ENCODE measurements around the gene UBL4A. TPM values are rescaled to one million over a fixed set of nuclear protein-coding genes. Genes with fewer than 3 reads are reported as not detected.

The UBL4A gene
- total RNA-seq, 2 donors from 2014 or later, result 29.1 to 35.9 TPM

DNA sequence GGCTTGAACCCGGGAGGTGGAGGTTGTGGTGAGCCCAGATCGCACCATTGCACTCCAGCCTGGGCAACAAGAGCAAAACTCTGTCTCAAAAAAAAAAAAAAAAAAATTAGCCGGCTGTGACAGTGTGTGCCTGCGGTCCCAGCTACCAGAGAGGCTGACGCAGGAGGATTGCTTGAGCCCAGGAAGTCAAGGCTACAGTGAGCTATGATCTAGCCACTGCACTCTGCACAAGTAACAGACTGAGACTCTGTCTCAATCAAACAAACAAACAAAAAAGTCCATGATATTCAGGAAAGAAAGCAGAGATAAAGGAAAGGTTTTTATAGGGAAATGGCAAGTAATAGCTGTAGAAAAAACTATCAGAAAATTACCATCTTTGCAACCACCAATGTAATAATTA is 5.2 kb downstream of the UBL4A start:
- Mint-ChIP-seq H3K4me1 (no peaks in the 10 kb centered on the region), H3K27ac (no peak overlapping the region), H3K4me3 (no peak overlapping the region), H3K36me3 (ENCODE audit: low read depth) (no peaks in the 10 kb centered on the region), H3K27me3 (ENCODE audit: insufficient read depth) (no peaks in the 10 kb centered on the region), H3K9me3 (peaks cover 71% of the 10 kb centered on the region)
- H3K9me3 ChIP-seq (ENCODE audit: control insufficient read depth, low read length), result no peaks in the 10 kb centered on the region
- H3K4me3 ChIP-seq (ENCODE audit: low read length), result no peak overlapping the region
- no peaks in the 10 kb centered on the region for H3K4me1 ChIP-seq (ENCODE audit: control insufficient read depth, insufficient read depth, low read length)
- DNase-seq, result no peak
- TF ChIP-seq, protein P1, sequence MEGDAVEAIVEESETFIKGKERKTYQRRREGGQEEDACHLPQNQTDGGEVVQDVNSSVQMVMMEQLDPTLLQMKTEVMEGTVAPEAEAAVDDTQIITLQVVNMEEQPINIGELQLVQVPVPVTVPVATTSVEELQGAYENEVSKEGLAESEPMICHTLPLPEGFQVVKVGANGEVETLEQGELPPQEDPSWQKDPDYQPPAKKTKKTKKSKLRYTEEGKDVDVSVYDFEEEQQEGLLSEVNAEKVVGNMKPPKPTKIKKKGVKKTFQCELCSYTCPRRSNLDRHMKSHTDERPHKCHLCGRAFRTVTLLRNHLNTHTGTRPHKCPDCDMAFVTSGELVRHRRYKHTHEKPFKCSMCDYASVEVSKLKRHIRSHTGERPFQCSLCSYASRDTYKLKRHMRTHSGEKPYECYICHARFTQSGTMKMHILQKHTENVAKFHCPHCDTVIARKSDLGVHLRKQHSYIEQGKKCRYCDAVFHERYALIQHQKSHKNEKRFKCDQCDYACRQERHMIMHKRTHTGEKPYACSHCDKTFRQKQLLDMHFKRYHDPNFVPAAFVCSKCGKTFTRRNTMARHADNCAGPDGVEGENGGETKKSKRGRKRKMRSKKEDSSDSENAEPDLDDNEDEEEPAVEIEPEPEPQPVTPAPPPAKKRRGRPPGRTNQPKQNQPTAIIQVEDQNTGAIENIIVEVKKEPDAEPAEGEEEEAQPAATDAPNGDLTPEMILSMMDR (conservative IDR thresholded peaks at IDR 0.05), result no peak
- no peak overlapping the region for H3K27ac ChIP-seq (ENCODE audit: low read depth, low read length)
- H3K36me3 ChIP-seq (ENCODE audit: control insufficient read depth, insufficient read depth, low read length), result peaks cover 4% of the 10 kb centered on the region
- 94% methylated on average over 4 of the region's 5 CpGs; no CpG with 5 or more reads in 1 of the 2 experiments for WGBS, 2 experiments (ENCODE audit: insufficient coverage in 1 of 2, insufficient read length in 1 of 2)
- no peak overlapping the region for H3K9ac ChIP-seq (ENCODE audit: extremely low read depth, low read length, poor library complexity, severe bottlenecking)
- no peaks in the 10 kb centered on the region for H3K27me3 ChIP-seq (ENCODE audit: control insufficient read depth, insufficient read depth, low read length, poor library complexity, severe bottlenecking)

DNA sequence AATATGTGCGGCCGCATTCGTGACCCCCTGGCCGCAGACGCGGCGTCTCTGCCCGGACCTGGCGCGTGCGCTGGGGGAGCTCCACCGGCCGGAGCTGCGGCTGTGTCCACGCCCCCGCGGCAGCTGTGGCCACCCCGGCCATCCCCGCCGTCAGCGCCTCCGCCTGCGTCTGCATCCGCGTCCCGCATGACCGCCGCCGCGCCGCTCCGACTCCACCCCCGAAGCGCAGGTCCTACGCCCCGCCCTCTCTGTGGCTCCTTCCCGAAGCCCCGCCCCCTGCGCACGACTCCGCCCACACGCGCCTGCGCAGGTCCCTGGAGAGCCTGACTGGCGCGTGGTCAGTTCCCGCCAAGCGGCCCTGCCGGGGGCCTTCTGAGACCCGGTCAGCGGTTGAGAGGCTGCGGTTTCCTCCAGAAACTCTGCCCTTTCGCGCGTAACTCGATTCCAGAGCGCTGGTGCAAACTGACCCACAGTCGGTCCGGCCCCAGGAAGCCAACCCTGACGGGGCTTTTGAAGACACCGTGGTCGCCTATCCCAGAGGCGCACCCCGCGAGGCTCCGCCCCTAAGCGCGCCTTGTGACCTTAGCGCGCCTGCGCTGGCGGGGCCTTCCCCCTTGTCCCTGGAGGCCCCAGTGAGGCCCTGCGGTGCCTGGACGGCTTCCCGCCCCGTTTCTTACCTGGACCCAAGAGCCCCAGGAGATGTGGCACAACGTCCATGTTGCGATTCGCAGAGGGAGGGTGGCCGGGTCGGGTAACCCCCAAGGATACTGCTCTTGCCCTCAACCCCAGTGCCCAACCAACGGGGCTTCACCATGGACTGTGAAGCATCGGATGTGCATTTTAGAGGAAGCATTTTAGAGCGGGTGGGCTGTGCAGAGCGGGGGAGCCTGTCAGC is 7.4 kb downstream of the UBL4A start, which contains the start of gene LAGE3:
Gene LAGE3, minus strand, starts transcription at position 554 of the 895 bp plus-strand sequence. Its CDS starts 366 bp downstream, at position 188.
- Histone ChIP-seq H3K9me3 (ENCODE audit: control insufficient read depth, low read length) (no peaks in the 10 kb centered on the region), H3K4me3 (ENCODE audit: low read length) (peak within 1 kb of the TSS; percentile 77), H3K36me3 (ENCODE audit: control insufficient read depth, insufficient read depth, low read length) (no peaks in the 10 kb centered on the region), H3K4me1 (ENCODE audit: control insufficient read depth, insufficient read depth, low read length) (no peaks in the 10 kb centered on the region), H3K9ac (ENCODE audit: extremely low read depth, low read length, poor library complexity, severe bottlenecking) (peak within 1 kb of the TSS; percentile 25), H3K27me3 (ENCODE audit: control insufficient read depth, insufficient read depth, low read length, poor library complexity, severe bottlenecking) (no peaks in the 10 kb centered on the region), H3K27ac (ENCODE audit: low read depth, low read length) (no peak within 1 kb of the TSS)
- TF ChIP-seq, protein P1 (conservative IDR thresholded peaks at IDR 0.05), result no peak
- Mint-ChIP-seq H3K36me3 (ENCODE audit: low read depth) (peaks cover 9% of the 10 kb centered on the region), H3K4me3 (peak within 1 kb of the TSS; percentile 71), H3K27ac (peak within 1 kb of the TSS; percentile 48), H3K4me1 (no peaks in the 10 kb centered on the region), H3K9me3 (peaks cover 67% of the 10 kb centered on the region), H3K27me3 (ENCODE audit: insufficient read depth) (no peaks in the 10 kb centered on the region)
- DNase-seq, result peak; percentile 96
- WGBS, 2 experiments (ENCODE audit: insufficient coverage in 1 of 2, insufficient read length in 1 of 2), result 8 to 52% methylated on average over 6 to 85 of the region's 85 CpGs

DNA sequence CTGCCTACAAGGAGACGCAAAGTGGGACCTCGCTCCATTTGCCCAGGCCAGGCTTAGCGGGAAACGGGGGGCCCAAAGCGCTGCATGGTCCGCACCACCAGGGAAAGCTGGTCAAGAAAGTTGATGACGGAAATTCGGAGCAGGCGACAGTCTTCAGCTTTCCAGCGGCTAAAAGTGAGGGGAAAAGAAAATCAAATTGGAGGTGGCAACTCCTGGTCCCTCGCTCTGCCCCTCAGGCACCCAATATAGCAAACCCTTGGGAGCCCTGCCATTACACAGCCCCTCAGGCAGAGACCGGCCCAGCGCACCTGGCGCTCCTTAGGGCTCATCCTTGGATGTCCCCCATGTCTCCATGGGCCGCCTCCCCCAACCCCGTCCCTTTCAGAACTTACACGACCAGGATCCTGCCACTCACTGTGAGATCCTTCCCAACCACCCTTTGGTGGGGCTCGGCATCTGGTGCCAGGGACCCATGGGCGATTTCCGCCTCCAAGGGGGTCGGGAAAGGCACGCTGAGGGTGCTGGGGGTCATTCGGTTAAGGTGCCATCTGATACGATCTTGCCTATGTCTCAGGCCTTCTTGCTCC is 8.4 kb downstream of the UBL4A start:
- Histone ChIP-seq H3K4me3 (ENCODE audit: low read length) (peak overlapping the region; percentile 77), H3K36me3 (ENCODE audit: control insufficient read depth, insufficient read depth, low read length) (no peaks in the 10 kb centered on the region), H3K9me3 (ENCODE audit: control insufficient read depth, low read length) (no peaks in the 10 kb centered on the region), H3K27me3 (ENCODE audit: control insufficient read depth, insufficient read depth, low read length, poor library complexity, severe bottlenecking) (no peaks in the 10 kb centered on the region), H3K4me1 (ENCODE audit: control insufficient read depth, insufficient read depth, low read length) (no peaks in the 10 kb centered on the region), H3K27ac (ENCODE audit: low read depth, low read length) (no peak overlapping the region), H3K9ac (ENCODE audit: extremely low read depth, low read length, poor library complexity, severe bottlenecking) (peak overlapping the region; percentile 25)
- Mint-ChIP-seq H3K36me3 (ENCODE audit: low read depth) (peaks cover 17% of the 10 kb centered on the region), H3K9me3 (peaks cover 66% of the 10 kb centered on the region), H3K27me3 (ENCODE audit: insufficient read depth) (no peaks in the 10 kb centered on the region), H3K27ac (no peak overlapping the region), H3K4me3 (peak overlapping the region; percentile 71), H3K4me1 (no peaks in the 10 kb centered on the region)
- TF ChIP-seq, protein P1 (conservative IDR thresholded peaks at IDR 0.05), result no peak
- no peak for DNase-seq
- 66 to 92% methylated on average over 9 to 22 of the region's 24 CpGs for WGBS, 2 experiments (ENCODE audit: insufficient coverage in 1 of 2, insufficient read length in 1 of 2)
